Activated CD8-positive, alpha-beta memory T cell treated with anti-CD3 and anti-CD28 coated beads, Interleukin-2, amount 50 U/mL, for 1 hour (primary cell): ENCODE data around the gene NME8.

Experiments
- DNase-seq: peaks from one replicate; pipeline ENCODE4 v3.0.0-alpha.2; 2020; ENCODE audit errors: extremely low read depth

NME8 gene

GRCh38 chr7:37899712-37900247, 51.4 kb downstream of the NME8 start:
- no peak for DNase-seq

- DNase-seq: no peak
Measured at GRCh38 chr7:37901236-37901827, 52.9 kb downstream of the NME8 start.

GRCh38 chr7:37901890-37902524, 53.6 kb downstream of the NME8 start:
- DNase-seq: no peak

- no peak for DNase-seq
Measured at GRCh38 chr7:37908221-37908788, 59.9 kb downstream of the NME8 start.

GRCh38 chr7:37912756-37913155, 64.4 kb downstream of the NME8 start:
- no peak for DNase-seq

GRCh38 chr7:37915438-37915837, 67.0 kb downstream of the NME8 start:
- DNase-seq: no peak

- no peak for DNase-seq
Measured at GRCh38 chr7:37916017-37916672, 67.7 kb downstream of the NME8 start.

GRCh38 chr7:37916673-37917660, 68.6 kb downstream of the NME8 start, which contains the start of gene SFRP4:
Gene SFRP4 (minus strand): TSS chr7:37916817. CDS start chr7:37916537, 280 bp downstream.
- no peak for DNase-seq

- no peak for DNase-seq
Measured at GRCh38 chr7:37918526-37918925, 70.1 kb downstream of the NME8 start.

- DNase-seq: no peak
Measured at GRCh38 chr7:37920305-37920848, 72.0 kb downstream of the NME8 start, which contains the start of gene EPDR1. Gene EPDR1 (plus strand): TSS chr7:37920640. CDS start chr7:37920940, 300 bp downstream.

GRCh38 chr7:37920849-37921805, 72.7 kb downstream of the NME8 start:
- no peak for DNase-seq

GRCh38 chr7:37921876-37922275, 73.5 kb downstream of the NME8 start:
- no peak for DNase-seq

GRCh38 chr7:37923996-37924395, 75.6 kb downstream of the NME8 start:
- no peak for DNase-seq

- no peak for DNase-seq
Measured at GRCh38 chr7:37924491-37925041, 76.2 kb downstream of the NME8 start.

- DNase-seq: no peak
Measured at GRCh38 chr7:37925620-37926019, 77.2 kb downstream of the NME8 start.

- no peak for DNase-seq
Measured at GRCh38 chr7:37927773-37928444, 79.5 kb downstream of the NME8 start.

GRCh38 chr7:37928878-37929277, 80.5 kb downstream of the NME8 start:
- DNase-seq: no peak

- DNase-seq: no peak
Measured at GRCh38 chr7:37930226-37930948, 82.0 kb downstream of the NME8 start.
